ENCODE data around the gene HPN.

DNA sequence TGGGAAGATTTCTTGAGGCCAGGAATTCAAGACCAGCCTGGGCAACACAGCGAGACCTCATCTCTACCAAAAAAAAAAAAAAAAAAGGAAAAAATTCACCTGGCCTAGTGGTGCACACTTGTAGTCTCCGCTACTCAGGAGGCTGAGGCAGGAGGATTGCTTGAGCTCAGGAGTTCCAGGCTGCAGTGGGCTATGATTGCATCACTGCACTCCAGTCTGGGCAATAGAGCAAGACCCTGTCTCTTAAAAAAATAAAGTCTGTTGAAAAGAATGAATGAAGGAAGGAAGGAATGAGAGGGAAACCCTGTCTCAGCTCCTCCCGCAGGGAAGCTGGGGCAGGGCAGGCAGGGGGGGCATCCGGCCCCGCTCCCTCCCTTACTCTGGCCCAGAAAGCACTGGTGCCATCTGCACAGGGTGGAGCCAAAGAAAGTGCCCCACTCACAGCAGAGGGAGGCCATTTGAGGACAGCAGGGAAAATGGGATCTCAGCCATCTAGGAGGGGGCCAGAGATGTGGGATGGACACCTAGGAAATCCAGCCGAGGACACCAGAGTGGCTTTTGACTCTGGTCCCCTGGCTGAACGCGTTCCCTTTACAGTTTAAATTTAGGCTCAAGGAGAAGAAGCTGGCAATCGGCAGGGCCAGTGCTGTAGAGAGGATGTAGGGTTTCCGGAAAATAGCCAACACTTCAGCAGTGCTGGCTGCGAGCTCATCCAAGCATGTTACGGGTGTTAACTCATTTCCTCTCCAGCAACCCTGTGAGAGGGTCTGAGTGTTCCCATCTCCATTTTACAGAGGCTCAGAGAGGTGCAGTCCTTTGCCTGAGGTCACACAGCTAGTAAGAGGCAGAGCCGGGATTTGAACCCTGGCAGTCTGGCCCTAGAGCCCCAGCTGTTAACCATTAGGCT is 3.6 kb upstream of the HPN start:
- TF ChIP-seq POLR2A (IDR thresholded peaks at IDR 0.05) (no peak), POLR2AphosphoS5 (IDR thresholded peaks at IDR 0.05) (no peak), EP300 (IDR thresholded peaks at IDR 0.05) (no peak)
- TF ChIP-seq, protein P1, sequence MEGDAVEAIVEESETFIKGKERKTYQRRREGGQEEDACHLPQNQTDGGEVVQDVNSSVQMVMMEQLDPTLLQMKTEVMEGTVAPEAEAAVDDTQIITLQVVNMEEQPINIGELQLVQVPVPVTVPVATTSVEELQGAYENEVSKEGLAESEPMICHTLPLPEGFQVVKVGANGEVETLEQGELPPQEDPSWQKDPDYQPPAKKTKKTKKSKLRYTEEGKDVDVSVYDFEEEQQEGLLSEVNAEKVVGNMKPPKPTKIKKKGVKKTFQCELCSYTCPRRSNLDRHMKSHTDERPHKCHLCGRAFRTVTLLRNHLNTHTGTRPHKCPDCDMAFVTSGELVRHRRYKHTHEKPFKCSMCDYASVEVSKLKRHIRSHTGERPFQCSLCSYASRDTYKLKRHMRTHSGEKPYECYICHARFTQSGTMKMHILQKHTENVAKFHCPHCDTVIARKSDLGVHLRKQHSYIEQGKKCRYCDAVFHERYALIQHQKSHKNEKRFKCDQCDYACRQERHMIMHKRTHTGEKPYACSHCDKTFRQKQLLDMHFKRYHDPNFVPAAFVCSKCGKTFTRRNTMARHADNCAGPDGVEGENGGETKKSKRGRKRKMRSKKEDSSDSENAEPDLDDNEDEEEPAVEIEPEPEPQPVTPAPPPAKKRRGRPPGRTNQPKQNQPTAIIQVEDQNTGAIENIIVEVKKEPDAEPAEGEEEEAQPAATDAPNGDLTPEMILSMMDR (IDR thresholded peaks at IDR 0.05) = no peak

Measured in suprapubic skin (tissue), 4 donors.